Activated CD8-positive, alpha-beta memory T cell treated with anti-CD3 and anti-CD28 coated beads, Interleukin-2, amount 50 U/mL, for 24 hours (primary cell): ENCODE results near the gene C16orf46.
"Not testable (repeated sequence)": the region's sequence is repeated elsewhere in the genome, so short reads cannot be mapped to it uniquely, and the experiment has no call there.

ENCODE experiments used
- DNase-seq: peaks from one replicate; pipeline ENCODE4 v3.0.0-alpha.2; 2020; ENCODE audit errors: extremely low read depth

C16orf46 gene, protein sequence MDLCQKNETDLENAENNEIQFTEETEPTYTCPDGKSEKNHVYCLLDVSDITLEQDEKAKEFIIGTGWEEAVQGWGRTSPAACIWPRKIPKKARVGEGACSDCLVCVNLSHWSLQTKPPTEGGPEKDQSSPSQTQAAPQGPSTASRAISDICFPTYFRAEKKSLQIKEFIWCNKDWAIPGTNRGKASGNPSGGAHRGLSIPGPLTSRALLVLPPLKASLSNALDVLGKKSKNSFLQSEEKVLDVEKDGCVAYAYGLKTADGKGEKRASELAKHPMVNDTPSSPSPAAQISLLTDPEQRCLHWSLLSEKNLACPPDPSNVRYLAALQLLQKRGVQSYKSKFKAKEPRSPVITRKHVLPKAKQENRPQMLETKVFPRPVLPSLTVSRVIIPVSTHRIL

GRCh38 chr16:81077076-81077940, at the start of gene C16orf46:
C16orf46 (minus strand) TSS chr16:81077238; CDS start chr16:81063955, 13,283 bp downstream.
- peak; percentile 95 for DNase-seq

GRCh38 chr16:81123092-81123852, 46.2 kb upstream of the C16orf46 start:
- no peak for DNase-seq

GRCh38 chr16:81121474-81121990, 44.5 kb upstream of the C16orf46 start:
- no peak for DNase-seq

GRCh38 chr16:81117436-81117835, 40.4 kb upstream of the C16orf46 start:
- no peak for DNase-seq

DNA sequence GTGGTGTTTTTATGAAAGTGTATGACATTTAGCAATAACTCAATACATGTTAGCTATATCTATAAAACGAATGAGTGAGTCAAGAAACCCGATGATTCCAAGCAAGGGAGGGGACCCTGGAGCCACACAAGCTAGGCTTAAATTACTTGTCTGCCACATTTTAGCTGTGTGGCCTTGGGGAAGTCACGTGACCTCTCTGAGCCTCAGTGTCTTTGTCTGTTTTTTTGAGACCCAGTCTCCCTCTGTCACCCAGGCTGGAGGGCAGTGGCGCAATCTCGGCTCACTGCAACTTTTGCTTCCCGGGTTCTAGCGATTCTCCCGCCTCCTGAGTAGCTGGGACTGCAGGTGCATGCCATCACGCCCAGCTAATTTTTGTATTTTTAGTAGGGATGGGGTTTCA, 39.2 kb upstream of the C16orf46 start:
- DNase-seq = no peak

- DNase-seq = no peak
Observed at GRCh38 chr16:81112453-81112852, 35.4 kb upstream of the C16orf46 start.

DNA sequence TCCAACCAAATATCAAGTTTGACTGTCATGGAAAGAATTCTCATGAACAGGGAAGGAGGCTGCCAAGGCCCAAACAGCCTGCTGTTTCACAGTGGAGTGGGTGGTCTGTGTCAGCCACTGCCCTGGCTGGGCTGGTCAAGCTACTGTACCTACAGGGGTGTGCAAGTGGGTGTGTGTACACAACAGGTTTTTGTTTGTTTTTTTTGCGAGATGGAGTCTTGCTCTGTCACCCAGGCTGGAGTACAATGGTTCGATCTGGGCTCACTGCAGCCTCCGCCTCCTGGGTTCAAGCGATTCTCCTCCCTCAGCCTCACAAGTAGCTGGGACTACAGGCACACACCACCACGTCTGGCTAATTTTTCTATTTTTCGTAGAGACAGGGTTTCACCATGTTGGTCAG, 32.2 kb upstream of the C16orf46 start:
- DNase-seq = not testable (repeated sequence)

- DNase-seq = no peak
Observed at GRCh38 chr16:81107511-81107910, 30.5 kb upstream of the C16orf46 start.

GRCh38 chr16:81106826-81107503, 29.9 kb upstream of the C16orf46 start:
- no peak for DNase-seq

DNA sequence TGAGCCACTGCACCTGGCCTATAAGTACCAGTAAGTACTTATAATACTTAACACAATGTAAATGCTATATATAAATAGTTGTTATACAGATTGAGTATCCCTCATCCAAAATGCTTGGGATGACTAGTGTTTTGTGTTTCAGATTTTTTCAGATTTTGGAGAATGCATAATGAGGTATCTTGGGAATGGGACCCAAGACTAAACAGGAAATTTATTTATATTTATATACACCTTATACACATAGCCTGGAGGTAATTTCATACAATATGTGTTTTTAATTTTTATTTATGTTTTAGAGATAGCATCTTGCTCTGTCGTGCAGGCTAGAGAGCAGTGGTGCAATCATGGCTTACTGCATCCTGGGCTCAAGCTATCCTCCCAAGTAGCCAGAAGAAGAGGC, 28.9 kb upstream of the C16orf46 start:
- DNase-seq = no peak

GRCh38 chr16:81101702-81102101, 24.7 kb upstream of the C16orf46 start:
- DNase-seq = no peak

- no peak for DNase-seq
Observed at GRCh38 chr16:81099958-81100357, 22.9 kb upstream of the C16orf46 start.

GRCh38 chr16:81097230-81097629, 20.2 kb upstream of the C16orf46 start:
- DNase-seq = no peak

- no peak for DNase-seq
Observed at GRCh38 chr16:81096715-81097208, 19.7 kb upstream of the C16orf46 start.

GRCh38 chr16:81095953-81096714, 19.1 kb upstream of the C16orf46 start, which contains the start of gene GCSH:
GCSH (minus strand) TSS chr16:81096395; CDS start chr16:81096278, 117 bp downstream.
- peak; percentile 95 for DNase-seq

- no peak for DNase-seq
Observed at GRCh38 chr16:81095653-81095952, 18.6 kb upstream of the C16orf46 start.

DNA sequence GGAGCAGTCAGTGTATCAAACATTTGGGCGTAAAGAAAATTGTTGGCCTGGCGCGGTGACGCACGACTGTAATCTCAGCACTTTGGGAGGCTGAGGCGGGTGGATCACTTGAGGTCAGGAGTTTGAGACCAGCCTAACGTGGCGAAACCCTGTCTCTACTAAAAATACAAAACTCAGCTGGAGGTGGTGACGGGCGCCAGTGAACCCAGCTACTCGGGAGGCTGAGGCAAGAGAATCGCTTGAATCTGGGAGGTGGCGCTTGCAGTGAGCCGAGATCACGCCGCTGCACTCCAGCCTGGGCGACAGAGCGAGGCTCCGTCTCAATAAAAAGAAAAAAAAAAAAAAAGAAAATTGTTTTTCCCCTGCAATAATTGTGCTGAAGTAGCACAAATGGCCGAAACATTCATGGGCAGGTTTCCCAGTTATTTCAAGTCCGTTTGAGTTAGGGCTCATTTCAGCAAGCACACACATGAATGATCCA, 17.8 kb upstream of the C16orf46 start:
- no peak for DNase-seq

- DNase-seq = no peak
Observed at GRCh38 chr16:81088836-81089235, 11.8 kb upstream of the C16orf46 start.

GRCh38 chr16:81081014-81081413, 4.0 kb upstream of the C16orf46 start:
- no peak for DNase-seq

DNA sequence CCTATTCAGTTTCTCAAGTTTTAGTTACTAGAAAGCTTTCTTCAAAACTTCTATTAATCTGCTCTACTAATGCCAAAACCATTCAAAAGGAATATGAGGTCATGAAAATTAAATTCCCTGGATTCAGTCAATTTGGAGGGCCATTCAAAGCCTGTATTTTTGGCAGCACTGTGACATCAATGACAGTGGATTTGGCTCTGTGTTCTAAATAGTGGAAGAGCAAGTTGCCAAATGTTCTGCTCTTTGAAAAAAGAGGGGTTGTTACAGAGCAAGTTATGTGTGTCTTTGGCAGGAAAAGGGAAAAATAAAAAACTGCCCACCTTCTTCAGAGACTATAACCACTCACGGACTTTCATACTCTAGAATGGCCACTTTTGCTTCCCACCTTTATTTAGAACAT, 3.2 kb upstream of the C16orf46 start:
- no peak for DNase-seq
